Parathyroid adenoma (tissue), 2 donors: Measurements from ENCODE around the gene ATP5PO.

Source experiments
- H2AFZ ChIP-seq: fragments of 300-600 bp; sonication (generic); one replicate; pipeline ENCODE4 v1.7.0; 2017; ENCODE audit warnings: antibody characterized with exemption, mild to moderate bottlenecking
- H3K27ac ChIP-seq: fragments of 300-600 bp; sonication (generic); one replicate; pipeline ENCODE4 v1.7.0; 2017
- H3K27me3 ChIP-seq: fragments of 300-600 bp; sonication (generic); one replicate; pipeline ENCODE4 v1.7.0; 2017; ENCODE audit warnings: low read length; ENCODE audit not compliant: control insufficient read depth, insufficient read depth
- H3K36me3 ChIP-seq: fragments of 300-600 bp; sonication (generic); one replicate; pipeline ENCODE4 v1.7.0; 2017; ENCODE audit warnings: low read length; ENCODE audit not compliant: control insufficient read depth, insufficient read depth
- H3K4me1 ChIP-seq: fragments of 300-600 bp; sonication (generic); one replicate; pipeline ENCODE4 v1.7.0; 2017; ENCODE audit warnings: control low read depth
- H3K4me2 ChIP-seq: fragments of 300-600 bp; sonication (generic); one replicate; pipeline ENCODE4 v1.7.0; 2017; ENCODE audit warnings: low read length
- H3K4me3 ChIP-seq: fragments of 300-600 bp; sonication (generic); one replicate; pipeline ENCODE4 v1.7.0; 2017; ENCODE audit warnings: low read depth, low read length
- H3K79me2 ChIP-seq: fragments of 300-600 bp; sonication (generic); one replicate; pipeline ENCODE4 v1.7.0; 2017; ENCODE audit warnings: control low read depth
- H3K9ac ChIP-seq: fragments of 300-600 bp; sonication (generic); one replicate; pipeline ENCODE4 v1.7.0; 2017; ENCODE audit warnings: mild to moderate bottlenecking
- H3K9me3 ChIP-seq: fragments of 300-600 bp; sonication (generic); one replicate; pipeline ENCODE4 v1.7.0; 2017; ENCODE audit warnings: low read length; ENCODE audit not compliant: control insufficient read depth
- CTCF ChIP-seq: fragments of 300-600 bp; sonication (generic); IDR thresholded peaks from one replicate; pipeline ENCODE4 v1.7.0; 2017; ENCODE audit warnings: antibody characterized with exemption, mild to moderate bottlenecking
- donor health status: primary hyperparathyroidism.

Gene ATP5PO

GRCh38 chr21:33942426-33942825 lies 26.8 kb upstream of the ATP5PO start:
- Histone ChIP-seq H3K9me3 (no peaks in the 10 kb centered on the region), H3K36me3 (no peaks in the 10 kb centered on the region), H3K27me3 (no peaks in the 10 kb centered on the region), H3K4me1 (no peaks in the 10 kb centered on the region), H3K4me2 (no peak overlapping the region), H2AFZ (no peak overlapping the region), H3K27ac (no peak overlapping the region), H3K4me3 (no peak overlapping the region), H3K9ac (no peak overlapping the region), H3K79me2 (no peaks in the 10 kb centered on the region)
- no peak for TF ChIP-seq CTCF

- H3K79me2 ChIP-seq, result no peaks in the 10 kb centered on the region
- H3K9me3 ChIP-seq, result no peaks in the 10 kb centered on the region
- no peaks in the 10 kb centered on the region for H3K36me3 ChIP-seq
- no peak overlapping the region for H3K4me3 ChIP-seq
- no peak overlapping the region for H2AFZ ChIP-seq
- no peak overlapping the region for H3K27ac ChIP-seq
- no peak overlapping the region for H3K4me2 ChIP-seq
- no peaks in the 10 kb centered on the region for H3K4me1 ChIP-seq
- no peaks in the 10 kb centered on the region for H3K27me3 ChIP-seq
- H3K9ac ChIP-seq, result no peak overlapping the region
- TF ChIP-seq CTCF, result no peak
These were observed 25.3 kb upstream of the ATP5PO start for GRCh38 chr21:33940881-33941245.

GRCh38 chr21:33940164-33940880 lies 24.7 kb upstream of the ATP5PO start:
- no peak for TF ChIP-seq CTCF
- no peaks in the 10 kb centered on the region for H3K4me1 ChIP-seq
- no peak overlapping the region for H3K4me2 ChIP-seq
- no peak overlapping the region for H3K9ac ChIP-seq
- no peaks in the 10 kb centered on the region for H3K36me3 ChIP-seq
- no peaks in the 10 kb centered on the region for H3K9me3 ChIP-seq
- no peaks in the 10 kb centered on the region for H3K27me3 ChIP-seq
- no peak overlapping the region for H3K4me3 ChIP-seq
- H3K27ac ChIP-seq, result no peak overlapping the region
- H3K79me2 ChIP-seq, result no peaks in the 10 kb centered on the region
- no peak overlapping the region for H2AFZ ChIP-seq

GRCh38 chr21:33939226-33939625 lies 23.6 kb upstream of the ATP5PO start:
- H3K27ac ChIP-seq, result no peak overlapping the region
- no peaks in the 10 kb centered on the region for H3K9me3 ChIP-seq
- H3K4me1 ChIP-seq, result no peaks in the 10 kb centered on the region
- no peak overlapping the region for H2AFZ ChIP-seq
- H3K79me2 ChIP-seq, result no peaks in the 10 kb centered on the region
- H3K4me3 ChIP-seq, result no peak overlapping the region
- TF ChIP-seq CTCF, result no peak
- H3K9ac ChIP-seq, result no peak overlapping the region
- H3K4me2 ChIP-seq, result no peak overlapping the region
- no peaks in the 10 kb centered on the region for H3K36me3 ChIP-seq
- no peaks in the 10 kb centered on the region for H3K27me3 ChIP-seq

- Histone ChIP-seq H3K27me3 (no peaks in the 10 kb centered on the region), H2AFZ (no peak overlapping the region), H3K36me3 (no peaks in the 10 kb centered on the region), H3K4me3 (no peak overlapping the region), H3K27ac (no peak overlapping the region), H3K79me2 (no peaks in the 10 kb centered on the region), H3K9ac (no peak overlapping the region), H3K9me3 (no peaks in the 10 kb centered on the region), H3K4me1 (no peaks in the 10 kb centered on the region), H3K4me2 (no peak overlapping the region)
- TF ChIP-seq CTCF, result no peak
These were observed 22.8 kb upstream of the ATP5PO start for GRCh38 chr21:33938381-33938780.
